ENCODE results near the gene SIGLEC8.

- TF ChIP-seq CTCF (conservative IDR thresholded peaks at IDR 0.05), result no peak
- no peak for TF ChIP-seq ZFX (IDR thresholded peaks at IDR 0.05)
Observed at GRCh38 chr19:51469629-51470028, 11.4 kb upstream of the SIGLEC8 start.

Data from C4-2B (cell line).